Measurements from ENCODE around the gene NTNG2.

The NTNG2 gene

GRCh38 chr9:132207839-132208615, 46.2 kb downstream of the NTNG2 start:
- DNase-seq, result no peak

GRCh38 chr9:132209228-132209627, 47.4 kb downstream of the NTNG2 start:
- DNase-seq, result no peak

GRCh38 chr9:132210472-132211145, 48.8 kb downstream of the NTNG2 start:
- DNase-seq, result no peak

DNA sequence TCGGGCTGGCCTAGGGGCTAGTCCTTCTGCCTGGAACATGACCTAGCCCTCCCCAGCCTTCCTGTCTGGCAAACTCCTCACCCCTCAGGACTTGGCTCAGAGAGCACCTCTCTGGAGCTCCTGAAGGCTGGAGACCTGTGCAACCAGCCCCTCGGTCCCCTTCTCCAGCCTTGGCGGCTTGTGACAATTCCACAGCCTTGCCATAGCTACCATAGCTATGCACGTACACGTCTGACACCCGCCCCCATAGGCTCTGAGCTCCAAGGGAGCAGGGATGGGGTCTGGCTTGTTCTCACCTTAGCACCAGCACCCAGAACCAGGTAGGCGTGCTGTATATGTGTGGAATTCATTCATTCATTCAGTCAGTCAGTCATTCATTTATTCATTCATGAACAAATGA, 49.7 kb downstream of the NTNG2 start:
- no peak for DNase-seq

DNA sequence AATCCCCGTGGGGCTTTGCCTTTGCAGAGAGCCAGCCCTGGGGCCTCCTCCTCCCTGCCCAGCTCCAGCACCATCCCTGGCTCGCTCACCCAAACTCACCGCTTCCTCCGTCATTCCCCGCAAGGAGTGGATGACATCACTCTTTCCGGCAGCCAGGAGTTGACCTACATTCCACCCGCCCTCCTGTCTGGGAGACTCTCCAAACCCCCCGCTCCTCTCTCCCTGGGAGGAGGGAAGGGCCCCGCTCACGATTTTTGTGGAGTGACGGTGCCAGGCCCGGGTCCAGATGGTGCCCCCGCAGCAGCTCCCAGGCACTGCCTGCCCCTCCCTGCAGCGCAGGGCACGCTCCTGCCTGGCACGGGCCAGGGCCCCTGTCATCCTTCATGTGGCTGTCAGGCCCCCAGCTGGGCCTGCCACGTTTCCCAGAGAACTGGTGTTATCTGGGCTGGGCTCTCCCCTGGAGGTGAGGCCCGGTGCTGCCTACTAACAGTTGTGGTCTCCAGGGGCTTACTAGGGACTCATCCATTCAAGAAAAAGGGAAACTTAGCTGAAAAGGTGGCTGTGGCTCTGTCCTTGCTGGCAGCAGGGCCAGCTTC, 52.3 kb downstream of the NTNG2 start:
- no peak for DNase-seq

- no peak for DNase-seq
Measured at GRCh38 chr9:132216861-132217619, 55.2 kb downstream of the NTNG2 start.

DNA sequence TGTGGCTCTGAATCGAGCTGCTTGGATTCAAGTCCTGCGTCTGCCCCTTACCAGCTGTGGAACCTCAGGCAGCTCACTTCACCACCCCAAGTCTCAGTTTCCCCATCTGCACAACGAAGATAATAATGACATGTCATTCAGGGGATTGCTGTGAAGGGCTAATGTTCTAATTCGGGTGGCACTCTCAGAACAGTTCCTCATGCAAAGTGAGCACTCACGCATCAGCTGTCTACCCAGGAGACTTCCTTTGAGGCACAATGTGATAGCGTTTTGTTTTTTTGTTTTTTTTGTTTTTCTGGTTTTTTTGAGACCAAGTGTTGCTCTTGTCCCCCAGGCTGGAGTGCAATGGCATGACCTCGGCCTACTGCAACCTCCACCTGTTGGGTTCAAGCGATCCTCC, 56.4 kb downstream of the NTNG2 start:
- DNase-seq, result no peak

- DNase-seq, result no peak
Measured at GRCh38 chr9:132221941-132222340, 60.1 kb downstream of the NTNG2 start.

DNA sequence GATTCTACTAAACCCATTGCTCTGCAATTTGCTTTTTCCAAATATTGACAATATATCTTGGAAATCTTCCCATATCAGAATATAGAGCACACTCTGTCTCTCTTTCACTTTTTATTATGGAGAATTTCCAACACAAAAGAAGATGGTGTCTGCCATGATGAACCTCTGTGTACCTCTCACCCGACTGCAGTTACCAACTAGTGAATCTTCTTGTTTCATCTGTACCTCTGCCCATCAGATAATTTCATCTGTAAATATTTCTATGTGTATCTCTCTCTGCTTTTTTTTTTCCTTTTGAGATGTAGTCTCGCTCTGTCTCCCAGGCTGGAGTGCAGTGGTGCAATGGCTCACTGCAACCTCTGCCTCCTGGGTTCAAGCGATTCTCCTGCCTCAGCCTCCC, 62.8 kb downstream of the NTNG2 start:
- DNase-seq, result no peak

DNA sequence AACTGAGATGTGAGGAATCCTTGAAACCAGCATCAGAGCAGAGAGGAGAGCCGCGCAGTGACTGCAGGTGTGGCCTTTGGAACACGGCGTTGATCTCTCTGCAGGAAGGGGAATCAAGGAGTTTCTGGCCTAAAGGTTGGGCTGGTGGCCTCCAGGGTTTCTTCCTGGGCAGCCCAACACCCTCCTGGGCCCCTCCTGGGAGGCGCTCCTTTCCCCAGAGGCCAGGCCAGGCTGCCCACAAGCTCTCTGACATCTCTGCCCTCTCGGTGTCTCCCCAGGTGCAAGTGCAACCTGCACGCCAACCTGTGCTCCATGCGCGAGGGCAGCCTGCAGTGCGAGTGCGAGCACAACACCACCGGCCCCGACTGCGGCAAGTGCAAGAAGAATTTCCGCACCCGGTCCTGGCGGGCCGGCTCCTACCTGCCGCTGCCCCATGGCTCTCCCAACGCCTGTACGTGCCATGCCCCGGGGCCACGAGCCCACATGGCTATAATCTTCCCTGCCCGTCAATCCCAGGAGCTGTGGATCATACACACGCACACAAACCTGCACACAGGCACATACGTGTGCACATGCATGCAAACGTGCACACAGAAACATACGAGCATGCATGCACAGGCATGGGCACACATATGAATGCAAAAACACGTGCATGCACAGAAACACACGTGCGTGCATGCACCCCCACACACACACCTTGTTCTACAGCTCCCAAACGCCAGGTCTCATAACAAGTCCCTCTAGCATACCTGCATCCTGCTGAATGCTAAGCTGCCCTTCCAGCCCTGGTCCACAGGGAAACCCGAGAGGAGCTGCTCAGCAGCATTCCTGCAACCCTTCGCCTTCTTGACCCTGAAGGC, 64.9 kb downstream of the NTNG2 start:
- DNase-seq, result no peak

DNA sequence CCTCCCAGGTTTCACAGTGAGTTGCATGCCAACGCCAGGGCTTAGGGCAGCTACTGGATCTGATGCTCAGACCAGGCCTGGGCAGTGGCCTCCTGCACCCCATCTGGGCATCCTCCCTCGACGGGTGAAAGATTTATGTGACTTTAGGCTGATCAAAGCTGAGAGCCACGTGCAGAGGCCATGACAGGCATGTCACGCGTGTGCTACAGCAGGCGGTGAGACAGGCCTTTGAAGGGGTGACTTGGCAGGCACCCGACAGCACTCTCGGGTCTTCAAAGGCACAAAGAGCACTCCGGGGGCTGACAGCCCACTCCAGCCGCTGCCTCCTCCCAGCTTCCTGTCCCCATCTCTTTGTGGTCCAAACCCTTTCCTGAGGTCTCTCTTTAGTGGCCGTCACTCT, 66.2 kb downstream of the NTNG2 start:
- no peak for DNase-seq

- DNase-seq, result no peak
Measured at GRCh38 chr9:132230605-132231004, 68.7 kb downstream of the NTNG2 start.

DNA sequence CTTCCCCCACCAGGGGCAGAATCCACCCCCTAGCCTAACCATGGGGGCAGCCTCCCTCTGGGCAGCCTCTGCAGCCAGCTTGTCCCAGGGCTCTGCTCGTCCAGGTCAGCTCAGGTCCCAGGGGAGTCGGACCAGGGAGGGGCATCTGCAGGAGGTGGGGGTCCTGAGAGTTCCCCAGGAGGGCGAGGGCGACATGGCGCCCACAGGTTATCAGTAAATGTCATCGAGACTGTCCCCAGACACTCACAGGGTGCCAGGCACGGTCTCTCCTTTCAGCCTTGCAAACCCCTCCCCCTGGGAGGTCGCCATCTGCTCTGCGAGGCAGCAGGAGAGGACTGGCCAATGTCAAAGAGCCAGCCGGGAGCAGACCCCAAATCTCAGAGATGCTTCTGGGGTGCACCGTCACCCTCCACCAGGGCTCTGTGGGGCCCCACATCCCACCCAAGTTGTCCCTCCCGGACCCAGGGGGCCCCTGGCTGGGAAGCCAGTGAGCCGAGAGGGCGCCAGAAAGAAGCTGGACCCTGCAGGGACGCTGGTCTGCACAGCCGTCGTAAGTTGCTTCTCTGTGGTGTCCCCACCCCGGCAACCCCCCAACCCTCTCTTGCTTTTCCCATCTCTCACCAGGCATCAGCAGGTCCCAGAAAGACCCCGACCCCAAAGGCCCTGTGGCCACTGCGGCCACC, 69.3 kb downstream of the NTNG2 start:
- no peak for DNase-seq

DNA sequence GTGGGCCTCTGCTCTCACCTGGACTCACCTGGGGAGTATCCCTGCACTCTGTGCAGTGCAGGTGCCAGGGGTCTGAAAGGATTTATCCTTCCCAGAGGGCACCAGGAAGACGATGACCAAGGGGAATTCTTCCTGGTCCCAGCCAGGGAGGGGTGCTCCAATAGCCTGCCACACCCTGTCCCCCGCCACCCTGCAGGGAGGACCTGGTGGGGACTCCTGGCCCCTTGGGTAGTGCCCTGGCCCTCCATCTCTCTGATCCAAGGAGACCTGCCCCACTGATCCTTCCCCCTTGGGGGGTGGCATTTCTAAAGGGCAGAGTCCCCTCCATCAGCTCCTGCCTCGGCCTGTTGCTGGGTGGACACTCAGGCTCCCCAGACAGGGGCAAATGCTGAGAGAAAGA, 70.7 kb downstream of the NTNG2 start:
- DNase-seq, result no peak

DNA sequence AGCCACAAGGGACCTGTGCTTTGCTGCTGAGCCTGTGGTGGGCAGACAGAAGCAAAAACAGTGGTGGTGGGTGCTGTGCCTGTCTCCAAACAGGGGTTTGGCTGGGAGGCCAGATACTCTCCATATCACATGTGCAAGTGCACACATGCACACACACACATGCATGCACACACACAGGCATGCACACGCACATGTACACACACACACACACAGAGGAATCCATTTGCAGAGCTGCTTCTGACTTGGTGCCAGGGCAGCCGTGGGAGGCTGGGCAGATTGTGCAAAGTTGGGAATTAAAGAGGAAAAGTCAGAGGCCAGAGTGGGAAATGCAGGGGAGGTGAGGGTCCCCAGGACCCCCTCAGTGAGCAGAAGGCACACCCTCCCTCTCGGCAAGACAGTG, 71.3 kb downstream of the NTNG2 start:
- DNase-seq, result no peak

- DNase-seq, result no peak
Measured at GRCh38 chr9:132234535-132234934, 72.7 kb downstream of the NTNG2 start.

DNA sequence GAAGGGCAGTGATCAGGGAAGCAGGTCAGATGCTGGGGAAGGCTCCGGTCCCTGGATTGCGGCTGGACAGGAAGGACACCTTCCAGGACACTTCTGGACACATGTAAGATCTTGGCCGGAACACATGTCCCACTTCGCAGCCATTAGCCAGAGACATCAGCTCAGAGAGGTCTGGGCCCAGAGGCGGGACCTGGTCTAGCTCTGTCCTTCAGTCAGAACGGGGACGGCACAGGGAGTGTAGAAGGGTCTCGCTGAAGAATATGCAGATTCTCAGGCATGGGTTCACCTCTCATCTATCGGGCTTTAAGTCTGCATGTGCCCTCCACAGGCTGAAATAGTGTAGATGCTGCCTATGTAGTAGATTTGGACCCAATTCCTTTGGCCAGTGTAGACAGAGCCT, 73.3 kb downstream of the NTNG2 start:
- DNase-seq, result no peak

- peak; percentile 49 for DNase-seq
Measured at GRCh38 chr9:132235894-132236661, 74.2 kb downstream of the NTNG2 start.

DNA sequence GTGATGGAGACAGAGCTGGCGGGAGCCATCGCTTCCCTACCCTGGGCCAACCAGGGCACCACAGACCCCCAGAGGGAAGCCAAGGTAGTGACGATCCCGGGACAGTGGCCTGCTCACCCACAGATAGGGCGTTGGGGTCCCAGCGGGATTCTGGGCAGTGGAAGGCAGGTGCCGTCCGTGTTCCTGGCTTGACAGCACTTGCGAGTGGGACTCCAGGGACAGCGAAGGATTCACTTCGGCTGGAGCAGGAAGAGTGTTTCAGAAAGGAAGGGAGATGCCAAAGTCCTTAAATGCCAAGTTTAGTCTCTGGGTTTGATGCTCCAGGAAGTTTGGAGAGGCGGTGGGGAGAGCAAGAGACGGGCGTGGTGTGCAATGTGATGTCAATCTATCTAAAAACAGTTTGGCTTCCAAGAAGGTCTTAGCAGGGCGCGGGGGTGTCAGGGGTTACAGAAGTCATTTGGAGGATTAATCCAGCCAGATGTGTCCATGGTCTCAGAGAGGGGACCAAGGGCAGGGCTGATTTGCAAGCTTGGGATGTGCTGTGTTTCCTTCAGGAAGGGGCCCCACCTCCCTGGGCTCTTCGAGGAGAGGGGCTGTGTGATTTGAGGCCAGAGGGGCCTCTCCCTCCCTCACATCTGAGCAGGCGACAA, 74.9 kb downstream of the NTNG2 start:
- DNase-seq, result no peak

DNA sequence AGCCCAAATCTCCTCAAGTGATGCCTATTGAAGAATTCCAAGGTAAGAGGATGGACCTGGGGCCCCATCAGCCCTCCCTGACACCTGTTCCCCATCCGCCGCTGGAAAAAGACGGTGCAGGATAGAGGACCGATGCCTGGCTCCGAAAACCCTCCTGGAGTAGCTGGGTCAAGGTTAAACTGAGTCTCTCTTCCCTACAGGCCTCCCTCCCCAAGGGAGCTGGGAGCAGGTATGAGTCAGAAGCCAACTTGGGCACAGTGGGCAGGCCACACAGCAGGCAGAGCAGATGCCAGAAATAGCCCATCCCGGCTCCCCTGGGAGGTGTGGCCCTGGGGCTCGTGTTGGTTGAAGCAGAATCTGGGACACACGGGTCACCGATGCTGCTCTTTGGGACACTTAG, 75.6 kb downstream of the NTNG2 start:
- no peak for DNase-seq

Measured in NCI-H2081 treated with DMSO at 0.1 percent for 48 hours (cell line).